ENCODE data around the gene CARS2. TPM values are rescaled to one million over a fixed set of nuclear protein-coding genes. Genes with fewer than 3 reads are reported as not detected.

CARS2 gene
- total and polyA plus RNA-seq, 2 experiments from 2014 or later, result 39.0 to 53.5 TPM

GRCh38 chr13:110648848-110649421 is 57.0 kb downstream of the CARS2 start:
- Histone ChIP-seq H3K4me2 (no peak overlapping the region), H3K36me3 (ENCODE audit: insufficient read depth) (no peaks in the 10 kb centered on the region; the same call in 1 of the 2 replicates), H4K20me1 (replicated peaks; ENCODE audit: insufficient read depth) (peaks cover 10% of the 10 kb centered on the region), H2AFZ (no peak overlapping the region), H3K4me1 (ENCODE audit: insufficient read depth) (peaks cover 6% of the 10 kb centered on the region), H3F3A (replicated peaks; ENCODE audit: low read depth) (peaks cover 8% of the 10 kb centered on the region), H3K9me2 (ENCODE audit: insufficient read depth) (no peaks in the 10 kb centered on the region), H3K27ac (ENCODE audit: low read depth) (no peak overlapping the region), H3K79me2 (replicated peaks; ENCODE audit: insufficient read depth) (no peaks in the 10 kb centered on the region), H3K4me3 (no peak overlapping the region), H3K27me3 (ENCODE audit: insufficient read depth) (no peaks in the 10 kb centered on the region)
- ATAC-seq (no peak), DNase-seq (ENCODE audit: low spot score) (no peak)
- H3K9me3 Mint-ChIP-seq, result no peaks in the 10 kb centered on the region
- H3K27ac Mint-ChIP-seq, result peak overlapping the region; percentile 86; the same call in 1 of the 2 replicates
- no peak overlapping the region for H3K4me3 Mint-ChIP-seq
- H3K27me3 Mint-ChIP-seq (ENCODE audit: insufficient read depth, low read depth, poor library complexity), result peaks cover 12% of the 10 kb centered on the region
- H3K4me1 Mint-ChIP-seq, result peaks cover 25% of the 10 kb centered on the region
- peaks cover 11% of the 10 kb centered on the region for H3K36me3 Mint-ChIP-seq (ENCODE audit: low read depth)
- no peak for TF ChIP-seq ZNF331 (CRISPR knock-in tag; IDR thresholded peaks at IDR 0.05; ENCODE audit: low read depth)
- TF ChIP-seq EZH2phosphoT487 (IDR thresholded peaks at IDR 0.05; ENCODE audit: unreplicated experiment), result no peak
- TF ChIP-seq CTCF (conservative IDR thresholded peaks at IDR 0.05; ENCODE audit: low read depth in 2 of 2), result no peak
- TF ChIP-seq, protein P1, sequence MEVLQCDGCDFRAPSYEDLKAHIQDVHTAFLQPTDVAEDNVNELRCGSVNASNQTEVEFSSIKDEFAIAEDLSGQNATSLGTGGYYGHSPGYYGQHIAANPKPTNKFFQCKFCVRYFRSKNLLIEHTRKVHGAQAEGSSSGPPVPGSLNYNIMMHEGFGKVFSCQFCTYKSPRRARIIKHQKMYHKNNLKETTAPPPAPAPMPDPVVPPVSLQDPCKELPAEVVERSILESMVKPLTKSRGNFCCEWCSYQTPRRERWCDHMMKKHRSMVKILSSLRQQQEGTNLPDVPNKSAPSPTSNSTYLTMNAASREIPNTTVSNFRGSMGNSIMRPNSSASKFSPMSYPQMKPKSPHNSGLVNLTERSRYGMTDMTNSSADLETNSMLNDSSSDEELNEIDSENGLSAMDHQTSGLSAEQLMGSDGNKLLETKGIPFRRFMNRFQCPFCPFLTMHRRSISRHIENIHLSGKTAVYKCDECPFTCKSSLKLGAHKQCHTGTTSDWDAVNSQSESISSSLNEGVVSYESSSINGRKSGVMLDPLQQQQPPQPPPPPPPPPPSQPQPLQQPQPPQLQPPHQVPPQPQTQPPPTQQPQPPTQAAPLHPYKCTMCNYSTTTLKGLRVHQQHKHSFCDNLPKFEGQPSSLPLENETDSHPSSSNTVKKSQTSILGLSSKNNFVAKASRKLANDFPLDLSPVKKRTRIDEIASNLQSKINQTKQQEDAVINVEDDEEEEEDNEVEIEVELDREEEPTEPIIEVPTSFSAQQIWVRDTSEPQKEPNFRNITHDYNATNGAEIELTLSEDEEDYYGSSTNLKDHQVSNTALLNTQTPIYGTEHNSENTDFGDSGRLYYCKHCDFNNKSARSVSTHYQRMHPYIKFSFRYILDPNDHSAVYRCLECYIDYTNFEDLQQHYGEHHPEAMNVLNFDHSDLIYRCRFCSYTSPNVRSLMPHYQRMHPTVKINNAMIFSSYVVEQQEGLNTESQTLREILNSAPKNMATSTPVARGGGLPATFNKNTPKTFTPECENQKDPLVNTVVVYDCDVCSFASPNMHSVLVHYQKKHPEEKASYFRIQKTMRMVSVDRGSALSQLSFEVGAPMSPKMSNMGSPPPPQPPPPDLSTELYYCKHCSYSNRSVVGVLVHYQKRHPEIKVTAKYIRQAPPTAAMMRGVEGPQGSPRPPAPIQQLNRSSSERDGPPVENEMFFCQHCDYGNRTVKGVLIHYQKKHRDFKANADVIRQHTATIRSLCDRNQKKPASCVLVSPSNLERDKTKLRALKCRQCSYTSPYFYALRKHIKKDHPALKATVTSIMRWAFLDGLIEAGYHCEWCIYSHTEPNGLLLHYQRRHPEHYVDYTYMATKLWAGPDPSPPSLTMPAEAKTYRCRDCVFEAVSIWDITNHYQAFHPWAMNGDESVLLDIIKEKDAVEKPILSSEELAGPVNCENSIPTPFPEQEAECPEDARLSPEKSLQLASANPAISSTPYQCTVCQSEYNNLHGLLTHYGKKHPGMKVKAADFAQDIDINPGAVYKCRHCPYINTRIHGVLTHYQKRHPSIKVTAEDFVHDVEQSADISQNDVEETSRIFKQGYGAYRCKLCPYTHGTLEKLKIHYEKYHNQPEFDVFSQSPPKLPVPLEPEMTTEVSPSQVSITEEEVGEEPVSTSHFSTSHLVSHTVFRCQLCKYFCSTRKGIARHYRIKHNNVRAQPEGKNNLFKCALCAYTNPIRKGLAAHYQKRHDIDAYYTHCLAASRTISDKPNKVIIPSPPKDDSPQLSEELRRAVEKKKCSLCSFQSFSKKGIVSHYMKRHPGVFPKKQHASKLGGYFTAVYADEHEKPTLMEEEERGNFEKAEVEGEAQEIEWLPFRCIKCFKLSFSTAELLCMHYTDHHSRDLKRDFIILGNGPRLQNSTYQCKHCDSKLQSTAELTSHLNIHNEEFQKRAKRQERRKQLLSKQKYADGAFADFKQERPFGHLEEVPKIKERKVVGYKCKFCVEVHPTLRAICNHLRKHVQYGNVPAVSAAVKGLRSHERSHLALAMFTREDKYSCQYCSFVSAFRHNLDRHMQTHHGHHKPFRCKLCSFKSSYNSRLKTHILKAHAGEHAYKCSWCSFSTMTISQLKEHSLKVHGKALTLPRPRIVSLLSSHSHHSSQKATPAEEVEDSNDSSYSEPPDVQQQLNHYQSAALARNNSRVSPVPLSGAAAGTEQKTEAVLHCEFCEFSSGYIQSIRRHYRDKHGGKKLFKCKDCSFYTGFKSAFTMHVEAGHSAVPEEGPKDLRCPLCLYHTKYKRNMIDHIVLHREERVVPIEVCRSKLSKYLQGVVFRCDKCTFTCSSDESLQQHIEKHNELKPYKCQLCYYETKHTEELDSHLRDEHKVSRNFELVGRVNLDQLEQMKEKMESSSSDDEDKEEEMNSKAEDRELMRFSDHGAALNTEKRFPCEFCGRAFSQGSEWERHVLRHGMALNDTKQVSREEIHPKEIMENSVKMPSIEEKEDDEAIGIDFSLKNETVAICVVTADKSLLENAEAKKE (CRISPR knock-in tag; IDR thresholded peaks at IDR 0.05), result no peak
- TF ChIP-seq ETS1 (IDR thresholded peaks at IDR 0.05), result no peak
- TF ChIP-seq CREB1 (CRISPR knock-in tag; IDR thresholded peaks at IDR 0.05; ENCODE audit: low read depth), result no peak
- TF ChIP-seq POLR2AphosphoS5 (IDR thresholded peaks at IDR 0.05; ENCODE audit: low read depth), result no peak
- TF ChIP-seq, protein P2, sequence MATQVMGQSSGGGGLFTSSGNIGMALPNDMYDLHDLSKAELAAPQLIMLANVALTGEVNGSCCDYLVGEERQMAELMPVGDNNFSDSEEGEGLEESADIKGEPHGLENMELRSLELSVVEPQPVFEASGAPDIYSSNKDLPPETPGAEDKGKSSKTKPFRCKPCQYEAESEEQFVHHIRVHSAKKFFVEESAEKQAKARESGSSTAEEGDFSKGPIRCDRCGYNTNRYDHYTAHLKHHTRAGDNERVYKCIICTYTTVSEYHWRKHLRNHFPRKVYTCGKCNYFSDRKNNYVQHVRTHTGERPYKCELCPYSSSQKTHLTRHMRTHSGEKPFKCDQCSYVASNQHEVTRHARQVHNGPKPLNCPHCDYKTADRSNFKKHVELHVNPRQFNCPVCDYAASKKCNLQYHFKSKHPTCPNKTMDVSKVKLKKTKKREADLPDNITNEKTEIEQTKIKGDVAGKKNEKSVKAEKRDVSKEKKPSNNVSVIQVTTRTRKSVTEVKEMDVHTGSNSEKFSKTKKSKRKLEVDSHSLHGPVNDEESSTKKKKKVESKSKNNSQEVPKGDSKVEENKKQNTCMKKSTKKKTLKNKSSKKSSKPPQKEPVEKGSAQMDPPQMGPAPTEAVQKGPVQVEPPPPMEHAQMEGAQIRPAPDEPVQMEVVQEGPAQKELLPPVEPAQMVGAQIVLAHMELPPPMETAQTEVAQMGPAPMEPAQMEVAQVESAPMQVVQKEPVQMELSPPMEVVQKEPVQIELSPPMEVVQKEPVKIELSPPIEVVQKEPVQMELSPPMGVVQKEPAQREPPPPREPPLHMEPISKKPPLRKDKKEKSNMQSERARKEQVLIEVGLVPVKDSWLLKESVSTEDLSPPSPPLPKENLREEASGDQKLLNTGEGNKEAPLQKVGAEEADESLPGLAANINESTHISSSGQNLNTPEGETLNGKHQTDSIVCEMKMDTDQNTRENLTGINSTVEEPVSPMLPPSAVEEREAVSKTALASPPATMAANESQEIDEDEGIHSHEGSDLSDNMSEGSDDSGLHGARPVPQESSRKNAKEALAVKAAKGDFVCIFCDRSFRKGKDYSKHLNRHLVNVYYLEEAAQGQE (IDR thresholded peaks at IDR 0.05; ENCODE audit: unreplicated experiment), result no peak
- TF ChIP-seq NANOG (IDR thresholded peaks at IDR 0.05; ENCODE audit: borderline replicate concordance), result no peak

All from GM23338 (cell line).